ENCODE results near the gene PPM1D. TPM values are rescaled to one million over a fixed set of nuclear protein-coding genes. Genes with fewer than 3 reads are reported as not detected.
A peak's percentile ranks its signal among the peaks of the same experiment; 100 is the strongest.
"Not testable (repeated sequence)": the region's sequence is repeated elsewhere in the genome, so short reads cannot be mapped to it uniquely, and the experiment has no call there.

Gene PPM1D
- total RNA-seq, 4 donors from 2014 or later: 10.1 to 17.3 (median 12.3) TPM

GRCh38 chr17:60665602-60666001, 65.6 kb downstream of the PPM1D start:
- Histone ChIP-seq H3K27ac (no peak overlapping the region), H3K9me3 (no peaks in the 10 kb centered on the region), H3K36me3 (peaks cover 0 to 56% of the 10 kb centered on the region in 2 donors), H3K27me3 (no peaks in the 10 kb centered on the region), H3K4me3 (no peak overlapping the region), H3K4me1 (no peaks in the 10 kb centered on the region)
- no peak for ATAC-seq
- TF ChIP-seq EP300 (IDR thresholded peaks at IDR 0.05) (no peak), CTCF (IDR thresholded peaks at IDR 0.05) (no peak), POLR2AphosphoS5 (IDR thresholded peaks at IDR 0.05) (no peak), POLR2A (IDR thresholded peaks at IDR 0.05) (no peak)
- 90 to 92% methylated on average over 1 to 5 of the region's 5 CpGs for WGBS, 2 donors (ENCODE audit: low coverage in 1 of 2)

- H3K9me3 ChIP-seq, H3K4me3 ChIP-seq, H3K27ac ChIP-seq, H3K4me1 ChIP-seq, H3K27me3 ChIP-seq, ATAC-seq: not testable (repeated sequence)
- peaks cover 0 to 35% of the 10 kb centered on the region in 2 donors for H3K36me3 ChIP-seq
- WGBS, 2 donors (ENCODE audit: low coverage in 1 of 2): 90% methylated on average over 5 of the region's 7 CpGs; no CpG with 5 or more reads in 1 of the 2 donors
These were observed 68.7 kb downstream of the PPM1D start for GRCh38 chr17:60668741-60669140.

GRCh38 chr17:60671482-60671881, 71.5 kb downstream of the PPM1D start:
- no peak overlapping the region for H3K27ac ChIP-seq
- no peak for ATAC-seq
- H3K4me1 ChIP-seq: peaks cover 0 to 3% (median 0%) of the 10 kb centered on the region in 3 donors
- H3K36me3 ChIP-seq: peaks cover 0 to 9% of the 10 kb centered on the region in 2 donors
- WGBS, 2 donors (ENCODE audit: low coverage in 1 of 2): 31 to 57% methylated on average over 2 of the region's 2 CpGs
- H3K9me3 ChIP-seq: no peaks in the 10 kb centered on the region
- H3K4me3 ChIP-seq: no peak overlapping the region
- H3K27me3 ChIP-seq: no peaks in the 10 kb centered on the region
- no peak for TF ChIP-seq POLR2A (IDR thresholded peaks at IDR 0.05)
- TF ChIP-seq CTCF (IDR thresholded peaks at IDR 0.05): no peak
- no peak for TF ChIP-seq EP300 (IDR thresholded peaks at IDR 0.05)
- no peak for TF ChIP-seq POLR2AphosphoS5 (IDR thresholded peaks at IDR 0.05)

GRCh38 chr17:60674637-60675036, 74.6 kb downstream of the PPM1D start:
- not testable (repeated sequence) for H3K9me3 ChIP-seq, H3K27me3 ChIP-seq, H3K4me3 ChIP-seq, H3K36me3 ChIP-seq, H3K27ac ChIP-seq, ATAC-seq
- 89 to 93% methylated on average over 5 to 7 of the region's 7 CpGs for WGBS, 2 donors (ENCODE audit: low coverage in 1 of 2)
- peaks cover 0 to 19% (median 3%) of the 10 kb centered on the region in 3 donors for H3K4me1 ChIP-seq

- H3K4me3 ChIP-seq: no peak overlapping the region
- H3K36me3 ChIP-seq: peaks cover 0 to 8% of the 10 kb centered on the region in 2 donors
- no peak for TF ChIP-seq EP300 (IDR thresholded peaks at IDR 0.05)
- TF ChIP-seq POLR2AphosphoS5 (IDR thresholded peaks at IDR 0.05): no peak
- TF ChIP-seq CTCF (IDR thresholded peaks at IDR 0.05): no peak
- no peak for TF ChIP-seq POLR2A (IDR thresholded peaks at IDR 0.05)
- H3K4me1 ChIP-seq: peaks cover 0 to 19% (median 3%) of the 10 kb centered on the region in 3 donors
- no peaks in the 10 kb centered on the region for H3K9me3 ChIP-seq
- no peak for ATAC-seq
- H3K27ac ChIP-seq: no peak overlapping the region
- no peaks in the 10 kb centered on the region for H3K27me3 ChIP-seq
- 73% methylated on average over 2 of the region's 6 CpGs; no CpG with 5 or more reads in 1 of the 2 donors for WGBS, 2 donors (ENCODE audit: low coverage in 1 of 2)
These were observed 76.0 kb downstream of the PPM1D start for GRCh38 chr17:60675997-60676396.

- peak overlapping the region; percentile 53 to 88 (median 84) for H3K27ac ChIP-seq
- ATAC-seq: no peak
- H3K4me3 ChIP-seq: peak overlapping the region; percentile 48 to 76
- H3K9me3 ChIP-seq: no peaks in the 10 kb centered on the region
- TF ChIP-seq POLR2AphosphoS5 (IDR thresholded peaks at IDR 0.05) (no peak), POLR2A (IDR thresholded peaks at IDR 0.05) (peak in 1 of 2 donors; percentile 51)
- no peaks in the 10 kb centered on the region for H3K27me3 ChIP-seq
- WGBS, 2 donors (ENCODE audit: low coverage in 1 of 2): 29% methylated on average over 8 to 11 of the region's 17 CpGs
- H3K36me3 ChIP-seq: peaks cover 0 to 16% of the 10 kb centered on the region in 2 donors
- H3K4me1 ChIP-seq: peaks cover 0 to 19% (median 3%) of the 10 kb centered on the region in 3 donors
These were observed 76.8 kb downstream of the PPM1D start for GRCh38 chr17:60676758-60677307.
